Measurements from ENCODE around the gene PPL.

Gene PPL

GRCh38 chr16:4868026-4868425 lies 68.9 kb downstream of the PPL start:
- no peak for TF ChIP-seq JUND (IDR thresholded peaks at IDR 0.05; ENCODE audit: low read depth)
- no peak for DNase-seq (ENCODE audit: low read depth in 1 of 2, low spot score in 1 of 2)
- in situ Hi-C loops (cut with HindIII; ENCODE audit: low pct_unique_long_range_greater_than_20kb, low sequenced_read_pairs), result no loop called here

- in situ Hi-C loops (cut with HindIII; ENCODE audit: low pct_unique_long_range_greater_than_20kb, low sequenced_read_pairs), result no loop called here
- TF ChIP-seq JUND (IDR thresholded peaks at IDR 0.05; ENCODE audit: low read depth), result no peak
- no peak for DNase-seq (ENCODE audit: low read depth in 1 of 2, low spot score in 1 of 2)
Measured at GRCh38 chr16:4866586-4866985, 70.4 kb downstream of the PPL start.

GRCh38 chr16:4865231-4865860 lies 71.6 kb downstream of the PPL start:
- DNase-seq (ENCODE audit: low read depth in 1 of 2, low spot score in 1 of 2), result no peak
- in situ Hi-C loops (cut with HindIII; ENCODE audit: low pct_unique_long_range_greater_than_20kb, low sequenced_read_pairs), result no loop called here
- no peak for TF ChIP-seq JUND (IDR thresholded peaks at IDR 0.05; ENCODE audit: low read depth)

- DNase-seq (ENCODE audit: low read depth in 1 of 2, low spot score in 1 of 2), result no peak
- no peak for TF ChIP-seq JUND (IDR thresholded peaks at IDR 0.05; ENCODE audit: low read depth)
- in situ Hi-C loops (cut with HindIII; ENCODE audit: low pct_unique_long_range_greater_than_20kb, low sequenced_read_pairs), result no loop called here
Measured at GRCh38 chr16:4864728-4865127, 72.2 kb downstream of the PPL start.

- in situ Hi-C loops (cut with HindIII; ENCODE audit: low pct_unique_long_range_greater_than_20kb, low sequenced_read_pairs), result no loop called here
- TF ChIP-seq JUND (IDR thresholded peaks at IDR 0.05; ENCODE audit: low read depth), result no peak
- peak in 1 of 2 experiments; percentile 28 for DNase-seq (ENCODE audit: low read depth in 1 of 2, low spot score in 1 of 2)
Measured at GRCh38 chr16:4862639-4863038, 74.3 kb downstream of the PPL start.

- no peak for TF ChIP-seq JUND (IDR thresholded peaks at IDR 0.05; ENCODE audit: low read depth)
- DNase-seq (ENCODE audit: low read depth in 1 of 2, low spot score in 1 of 2), result no peak
- in situ Hi-C loops (cut with HindIII; ENCODE audit: low pct_unique_long_range_greater_than_20kb, low sequenced_read_pairs), result no loop called here
Measured at GRCh38 chr16:4860727-4861342, 76.1 kb downstream of the PPL start.

GRCh38 chr16:4859900-4860255 lies 77.1 kb downstream of the PPL start:
- no peak for TF ChIP-seq JUND (IDR thresholded peaks at IDR 0.05; ENCODE audit: low read depth)
- in situ Hi-C loops (cut with HindIII; ENCODE audit: low pct_unique_long_range_greater_than_20kb, low sequenced_read_pairs), result no loop called here
- DNase-seq (ENCODE audit: low read depth in 1 of 2, low spot score in 1 of 2), result no peak

- in situ Hi-C loops (cut with HindIII; ENCODE audit: low pct_unique_long_range_greater_than_20kb, low sequenced_read_pairs), result no loop called here
- no peak for DNase-seq (ENCODE audit: low read depth in 1 of 2, low spot score in 1 of 2)
- TF ChIP-seq JUND (IDR thresholded peaks at IDR 0.05; ENCODE audit: low read depth), result no peak
Measured at GRCh38 chr16:4859190-4859899, 77.6 kb downstream of the PPL start.

- in situ Hi-C loops (cut with HindIII; ENCODE audit: low pct_unique_long_range_greater_than_20kb, low sequenced_read_pairs), result no loop called here
Measured at GRCh38 chr16:4855804-4856203, 81.1 kb downstream of the PPL start.

GRCh38 chr16:4855371-4855770 lies 81.6 kb downstream of the PPL start:
- DNase-seq (ENCODE audit: low read depth in 1 of 2, low spot score in 1 of 2), result no peak
- no peak for TF ChIP-seq JUND (IDR thresholded peaks at IDR 0.05; ENCODE audit: low read depth)
- in situ Hi-C loops (cut with HindIII; ENCODE audit: low pct_unique_long_range_greater_than_20kb, low sequenced_read_pairs), result no loop called here

More at GRCh38 chr16:4855804-4856203, 81.1 kb downstream of the PPL start:
- TF ChIP-seq JUND (IDR thresholded peaks at IDR 0.05; ENCODE audit: low read depth), result no peak
- DNase-seq (ENCODE audit: low read depth in 1 of 2, low spot score in 1 of 2), result no peak

GRCh38 chr16:4852221-4852872 lies 84.6 kb downstream of the PPL start:
- no peak for DNase-seq (ENCODE audit: low read depth in 1 of 2, low spot score in 1 of 2)
- in situ Hi-C loops (cut with HindIII; ENCODE audit: low pct_unique_long_range_greater_than_20kb, low sequenced_read_pairs), result no loop called here
- no peak for TF ChIP-seq JUND (IDR thresholded peaks at IDR 0.05; ENCODE audit: low read depth)

- DNase-seq (ENCODE audit: low read depth in 1 of 2, low spot score in 1 of 2), result peak in 1 of 2 experiments; percentile 23
- no peak for TF ChIP-seq JUND (IDR thresholded peaks at IDR 0.05; ENCODE audit: low read depth)
- in situ Hi-C loops (cut with HindIII; ENCODE audit: low pct_unique_long_range_greater_than_20kb, low sequenced_read_pairs), result no loop called here
Measured at GRCh38 chr16:4850211-4850610, 86.7 kb downstream of the PPL start.

Measured in T47D (cell line).